ENCODE data around the gene EPHA6. TPM values are rescaled to one million over a fixed set of nuclear protein-coding genes. Genes with fewer than 3 reads are reported as not detected.

Gene EPHA6
- total RNA-seq, 1 experiment from 2014 or later: 0.61 TPM

DNA sequence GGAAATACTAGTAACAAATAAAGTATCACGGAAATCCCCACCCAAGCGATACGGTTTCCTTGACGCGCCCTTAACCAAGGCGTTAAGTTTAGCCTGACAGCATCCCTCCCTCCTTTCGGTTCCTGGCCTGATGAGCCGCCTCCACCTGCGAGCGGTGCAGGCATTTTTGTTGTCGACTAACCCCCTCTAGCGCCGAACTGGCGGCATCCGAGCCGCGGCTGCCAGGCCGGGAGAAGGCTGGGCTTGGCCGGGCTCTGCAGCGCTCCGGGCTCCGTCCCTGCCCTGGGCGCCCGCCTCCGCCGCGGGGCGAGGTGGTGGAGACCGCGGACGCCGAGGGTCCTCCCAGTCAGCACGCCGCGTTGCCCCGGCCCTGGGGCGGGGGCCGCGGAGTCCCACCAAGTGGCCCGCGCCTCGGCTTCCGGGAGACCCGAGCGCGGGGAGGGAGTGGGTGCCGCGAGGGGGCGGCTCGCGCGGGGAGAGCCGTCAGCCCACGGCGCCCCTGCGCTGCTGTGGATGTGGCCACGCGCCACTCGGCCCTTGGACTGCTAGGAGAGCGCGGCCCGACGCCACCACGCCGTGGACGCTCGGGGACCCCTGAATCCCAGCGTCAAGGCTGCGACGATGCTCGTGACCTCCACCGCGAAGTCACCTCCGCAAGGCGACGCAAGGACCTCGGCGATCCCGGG is 1.1 kb upstream of the EPHA6 start:
- Histone ChIP-seq H3K4ac (ENCODE audit: low read depth, low read length) (no peak overlapping the region), H4K5ac (ENCODE audit: insufficient read length, low read depth, low read length) (no peak overlapping the region), H2AK5ac (ENCODE audit: insufficient read length, low read length) (no peak overlapping the region), H3K27me3 (ENCODE audit: insufficient read depth, low read length) (peaks cover 9% of the 10 kb centered on the region; the same call in 1 of the 2 replicates), H3K9ac (ENCODE audit: extremely low read depth, insufficient read length, low read length) (no peak overlapping the region), H3K4me2 (ENCODE audit: insufficient read depth, insufficient read length, low read length) (peak overlapping the region; percentile 79), H3K9me3 (ENCODE audit: control insufficient read depth, low read depth, low read length) (no peaks in the 10 kb centered on the region), H2BK5ac (ENCODE audit: insufficient read length, low read length) (no peak overlapping the region), H3K27ac (ENCODE audit: insufficient read length, low read depth, low read length) (no peak overlapping the region), H4K8ac (replicated peaks; ENCODE audit: insufficient read length, low read depth, low read length) (no peak overlapping the region), H2BK15ac (ENCODE audit: low read depth, low read length) (no peak overlapping the region), H2BK20ac (ENCODE audit: low read depth, low read length, poor library complexity, severe bottlenecking) (no peak overlapping the region), H3K79me1 (ENCODE audit: insufficient read depth, low read depth, low read length, poor library complexity, severe bottlenecking) (no peaks in the 10 kb centered on the region), H2BK12ac (ENCODE audit: insufficient read length, low read depth, low read length) (no peak overlapping the region), H3K23ac (ENCODE audit: insufficient read length, low read depth, low read length) (no peak overlapping the region), H4K20me1 (ENCODE audit: control insufficient read depth, insufficient read depth, insufficient read length) (no peaks in the 10 kb centered on the region), H2BK120ac (ENCODE audit: low read depth, low read length, poor library complexity, severe bottlenecking) (no peak overlapping the region), H4K91ac (ENCODE audit: insufficient read length, low read depth, low read length) (no peak overlapping the region), H3K79me2 (ENCODE audit: insufficient read depth, low read length) (no peaks in the 10 kb centered on the region), H3K56ac (ENCODE audit: insufficient read length, low read depth, low read length) (no peak overlapping the region), H3K4me1 (ENCODE audit: insufficient read depth, low read length) (no peaks in the 10 kb centered on the region), H3T11ph (ENCODE audit: low read length) (no peak overlapping the region), H2AFZ (ENCODE audit: low read length) (no peak overlapping the region), H3K23me2 (ENCODE audit: insufficient read length, low read depth, low read length, poor library complexity, severe bottlenecking) (peaks cover 24% of the 10 kb centered on the region), H3K18ac (ENCODE audit: insufficient read length, low read depth, low read length) (no peak overlapping the region), H3K14ac (ENCODE audit: insufficient read depth, low read length) (no peak overlapping the region)
- Mint-ChIP-seq H3K4me3 (peak overlapping the region; percentile 71 to 84), H3K36me3 (ENCODE audit: insufficient read depth in 1 of 3, low read depth in 3 of 3) (no peaks in the 10 kb centered on the region; a peak in 1 of 7 replicates), H3K9me3 (no peaks in the 10 kb centered on the region; a peak in 1 of 5 replicates), H3K4me1 (peaks cover 15% of the 10 kb centered on the region in 2 experiments), H3K27ac (no peak overlapping the region; a peak in 1 of 7 replicates), H3K27me3 (ENCODE audit: low read depth) (peaks cover 45% of the 10 kb centered on the region)
- TF ChIP-seq, protein P1, sequence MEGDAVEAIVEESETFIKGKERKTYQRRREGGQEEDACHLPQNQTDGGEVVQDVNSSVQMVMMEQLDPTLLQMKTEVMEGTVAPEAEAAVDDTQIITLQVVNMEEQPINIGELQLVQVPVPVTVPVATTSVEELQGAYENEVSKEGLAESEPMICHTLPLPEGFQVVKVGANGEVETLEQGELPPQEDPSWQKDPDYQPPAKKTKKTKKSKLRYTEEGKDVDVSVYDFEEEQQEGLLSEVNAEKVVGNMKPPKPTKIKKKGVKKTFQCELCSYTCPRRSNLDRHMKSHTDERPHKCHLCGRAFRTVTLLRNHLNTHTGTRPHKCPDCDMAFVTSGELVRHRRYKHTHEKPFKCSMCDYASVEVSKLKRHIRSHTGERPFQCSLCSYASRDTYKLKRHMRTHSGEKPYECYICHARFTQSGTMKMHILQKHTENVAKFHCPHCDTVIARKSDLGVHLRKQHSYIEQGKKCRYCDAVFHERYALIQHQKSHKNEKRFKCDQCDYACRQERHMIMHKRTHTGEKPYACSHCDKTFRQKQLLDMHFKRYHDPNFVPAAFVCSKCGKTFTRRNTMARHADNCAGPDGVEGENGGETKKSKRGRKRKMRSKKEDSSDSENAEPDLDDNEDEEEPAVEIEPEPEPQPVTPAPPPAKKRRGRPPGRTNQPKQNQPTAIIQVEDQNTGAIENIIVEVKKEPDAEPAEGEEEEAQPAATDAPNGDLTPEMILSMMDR (conservative IDR thresholded peaks at IDR 0.05): peak; percentile 84
- WGBS (ENCODE audit: extremely low coverage, insufficient read length, low lambda C conversion rate): no CpG with 5 or more reads among the region's 79 CpGs
- peak; percentile 90 for DNase-seq
